ENCODE data around the gene FOXO4.

FOXO4 gene

GRCh38 chrX:71082822-71083221, 12.8 kb upstream of the FOXO4 start:
- POLR2A ChIA-PET = no interaction called here
- CTCF ChIA-PET = interaction anchor here (0.6 kb wide), 1 partner anchor 52 kb away, joined by 6 read pairs; no protein-coding TSS in a partner anchor
- DNase-seq (ENCODE audit: extremely low spot score) = no peak
- peak; percentile 15; the same call in 1 of the 2 replicates for TF ChIP-seq PKNOX1 (IDR thresholded peaks at IDR 0.05)
- TF ChIP-seq NFRKB (IDR thresholded peaks at IDR 0.05) = no peak

- ChIA-PET CTCF (no interaction called here), POLR2A (interaction anchor here (0.7 to 1.6 kb wide), 4 partner anchors 18 to 96 kb away, joined by 3 to 7 read pairs (median 4); partner anchors contain the start of gene MED12)
- TF ChIP-seq TARDBP (IDR thresholded peaks at IDR 0.05) (no peak), FOXM1 (IDR thresholded peaks at IDR 0.05; ENCODE audit: borderline replicate concordance) (no peak), CTBP1 (IDR thresholded peaks at IDR 0.05; ENCODE audit: borderline replicate concordance) (no peak), ARNT (IDR thresholded peaks at IDR 0.05) (no peak), SUZ12 (IDR thresholded peaks at IDR 0.05) (no peak), ELF4 (IDR thresholded peaks at IDR 0.05) (no peak), BHLHE40 (IDR thresholded peaks at IDR 0.05; ENCODE audit: borderline replicate concordance) (no peak), L3MBTL2 (conservative IDR thresholded peaks at IDR 0.05) (no peak), SP1 (IDR thresholded peaks at IDR 0.05) (no peak), LEF1 (IDR thresholded peaks at IDR 0.05; ENCODE audit: borderline replicate concordance) (no peak), FOXK2 (IDR thresholded peaks at IDR 0.05) (no peak), ZNF384 (IDR thresholded peaks at IDR 0.05) (no peak), NFRKB (IDR thresholded peaks at IDR 0.05) (no peak), PKNOX1 (IDR thresholded peaks at IDR 0.05) (no peak), FOXA1 (IDR thresholded peaks at IDR 0.05) (no peak), HDGF (IDR thresholded peaks at IDR 0.05; ENCODE audit: borderline replicate concordance) (no peak)
- DNase-seq (ENCODE audit: extremely low spot score) = no peak
These were observed 9.8 kb upstream of the FOXO4 start for GRCh38 chrX:71085900-71086299.

GRCh38 chrX:71091263-71091662, 4.4 kb upstream of the FOXO4 start:
- ChIA-PET CTCF (no interaction called here), POLR2A (no interaction called here)
- TF ChIP-seq PKNOX1 (IDR thresholded peaks at IDR 0.05) (no peak), FOXA1 (IDR thresholded peaks at IDR 0.05) (no peak), ZNF384 (IDR thresholded peaks at IDR 0.05) (no peak), FOXK2 (IDR thresholded peaks at IDR 0.05) (no peak)
- no peak for DNase-seq (ENCODE audit: extremely low spot score)

GRCh38 chrX:71095033-71095432, 618 bp upstream of the FOXO4 start:
- ChIA-PET POLR2A (no interaction called here), CTCF (no interaction called here)
- no peak for TF ChIP-seq CTBP1 (IDR thresholded peaks at IDR 0.05; ENCODE audit: borderline replicate concordance)
- no peak for TF ChIP-seq L3MBTL2 (conservative IDR thresholded peaks at IDR 0.05)
- TF ChIP-seq SUZ12 (IDR thresholded peaks at IDR 0.05) = no peak
- no peak for TF ChIP-seq TARDBP (IDR thresholded peaks at IDR 0.05)
- TF ChIP-seq FOXM1 (IDR thresholded peaks at IDR 0.05; ENCODE audit: borderline replicate concordance) = no peak
- DNase-seq (ENCODE audit: extremely low spot score) = no peak

- ChIA-PET CTCF (no interaction called here), POLR2A (interaction anchor here (0.5 kb wide), 1 partner anchor 110 kb away, joined by 3 read pairs; no protein-coding TSS in a partner anchor)
- no peak for DNase-seq (ENCODE audit: extremely low spot score)
- TF ChIP-seq L3MBTL2 (conservative IDR thresholded peaks at IDR 0.05) = peak; percentile 39
- TF ChIP-seq NFRKB (IDR thresholded peaks at IDR 0.05) = no peak
These were observed 519 bp downstream of the FOXO4 start for GRCh38 chrX:71095981-71096759.

- CTCF ChIA-PET = no interaction called here
- POLR2A ChIA-PET = no interaction called here
- no peak for DNase-seq (ENCODE audit: extremely low spot score)
- TF ChIP-seq BHLHE40 (IDR thresholded peaks at IDR 0.05; ENCODE audit: borderline replicate concordance) = no peak
- TF ChIP-seq ZNF384 (IDR thresholded peaks at IDR 0.05) = no peak
- TF ChIP-seq FOXM1 (IDR thresholded peaks at IDR 0.05; ENCODE audit: borderline replicate concordance) = no peak
- no peak for TF ChIP-seq FOXK2 (IDR thresholded peaks at IDR 0.05)
- no peak for TF ChIP-seq ARNT (IDR thresholded peaks at IDR 0.05)
- no peak for TF ChIP-seq ELF4 (IDR thresholded peaks at IDR 0.05)
- no peak for TF ChIP-seq L3MBTL2 (conservative IDR thresholded peaks at IDR 0.05)
- TF ChIP-seq CTBP1 (IDR thresholded peaks at IDR 0.05; ENCODE audit: borderline replicate concordance) = no peak
- TF ChIP-seq NFRKB (IDR thresholded peaks at IDR 0.05) = no peak
- TF ChIP-seq LEF1 (IDR thresholded peaks at IDR 0.05; ENCODE audit: borderline replicate concordance) = no peak
- no peak for TF ChIP-seq PKNOX1 (IDR thresholded peaks at IDR 0.05)
These were observed 1.0 kb downstream of the FOXO4 start for GRCh38 chrX:71096760-71097032.

GRCh38 chrX:71098302-71098701, 2.7 kb downstream of the FOXO4 start:
- peak; percentile 55 for DNase-seq (ENCODE audit: extremely low spot score)
- POLR2A ChIA-PET = no interaction called here
- TF ChIP-seq LEF1 (IDR thresholded peaks at IDR 0.05; ENCODE audit: borderline replicate concordance) = no peak
- TF ChIP-seq HDGF (IDR thresholded peaks at IDR 0.05; ENCODE audit: borderline replicate concordance) = no peak
- TF ChIP-seq PKNOX1 (IDR thresholded peaks at IDR 0.05) = no peak
- no peak for TF ChIP-seq BHLHE40 (IDR thresholded peaks at IDR 0.05; ENCODE audit: borderline replicate concordance)
- TF ChIP-seq ZNF384 (IDR thresholded peaks at IDR 0.05) = no peak
- TF ChIP-seq SP1 (IDR thresholded peaks at IDR 0.05) = no peak
- TF ChIP-seq ARNT (IDR thresholded peaks at IDR 0.05) = no peak
- CTCF ChIA-PET = no interaction called here
